GM19438 (cell line): ENCODE results near the gene MED13L.
"Not testable (repeated sequence)": the region's sequence is repeated elsewhere in the genome, so short reads cannot be mapped to it uniquely, and the experiment has no call there.

Experiments
- ATAC-seq: cut with Tn5 transposase; IDR thresholded peaks from one replicate; pipeline ENCODE4 v1.9.1; 2021; ENCODE audit warnings: low read depth; ENCODE audit not compliant: unreplicated experiment

The MED13L gene

DNA sequence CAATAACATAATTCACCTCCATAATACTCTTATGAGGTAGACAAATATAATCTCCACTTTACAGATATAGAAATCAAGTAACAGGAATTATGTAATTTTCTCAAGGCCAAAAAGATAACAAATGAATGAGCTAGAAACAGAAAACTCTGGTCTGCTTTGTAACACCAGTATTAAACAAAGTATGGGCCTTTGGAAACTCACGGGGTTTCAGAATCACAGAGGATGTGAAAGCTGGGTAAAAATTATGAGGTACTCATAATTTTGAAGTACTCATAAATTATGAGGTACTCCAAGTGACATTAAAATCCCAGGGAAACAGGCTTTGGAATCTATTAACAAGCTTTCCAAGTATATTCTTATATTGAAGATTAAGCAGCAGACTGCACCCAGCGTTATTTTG lies 140.2 kb downstream of the MED13L start:
- ATAC-seq, result no peak

GRCh38 chr12:116136340-116136739 lies 141.2 kb downstream of the MED13L start:
- ATAC-seq, result no peak

GRCh38 chr12:116135209-116135930 lies 142.1 kb downstream of the MED13L start:
- ATAC-seq, result no peak

DNA sequence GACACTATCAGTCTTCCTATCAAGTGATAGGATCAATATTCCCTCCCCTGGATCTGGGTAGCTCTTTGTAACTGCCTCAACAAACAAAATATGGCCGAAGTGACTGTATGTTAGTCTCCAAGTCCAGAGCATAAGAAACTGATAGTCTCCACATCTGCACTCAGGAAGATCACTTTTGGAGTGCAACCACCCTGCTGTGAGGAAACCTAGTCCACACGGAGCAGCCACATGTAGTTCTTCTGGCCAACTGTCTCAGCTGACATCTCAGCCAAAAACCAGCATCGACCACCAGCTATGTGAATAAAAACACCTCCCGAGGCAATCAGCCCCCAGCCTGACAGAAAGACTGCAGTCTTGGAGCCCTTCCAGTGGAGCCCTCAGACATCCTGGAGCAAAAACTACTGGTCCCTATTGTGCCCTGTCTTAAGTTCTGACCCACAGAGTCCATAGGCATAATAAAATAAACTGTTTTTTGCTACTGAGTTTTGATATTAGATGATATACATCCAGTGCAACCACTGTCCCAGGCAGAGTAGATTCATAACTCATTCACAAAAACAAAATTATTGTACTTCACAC lies 143.8 kb downstream of the MED13L start:
- no peak for ATAC-seq

DNA sequence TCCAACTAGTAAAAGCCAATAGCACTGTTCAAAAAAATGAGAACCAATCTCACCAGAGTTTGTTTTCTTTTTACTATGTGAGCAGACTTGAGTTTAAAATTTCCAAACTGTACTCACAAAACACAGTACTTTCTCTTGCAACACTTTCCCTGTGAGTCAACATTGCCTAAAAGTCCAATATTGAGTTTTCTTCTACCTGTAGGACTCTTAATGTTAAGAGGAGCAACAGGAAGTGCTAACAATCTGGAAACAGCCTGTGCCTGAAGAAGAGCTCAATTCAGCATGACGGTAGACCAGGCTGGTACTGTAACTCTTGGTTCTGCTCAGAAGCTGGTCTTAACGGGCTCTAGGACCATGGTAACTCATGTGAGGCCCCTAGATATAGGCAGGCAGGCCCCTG lies 144.3 kb downstream of the MED13L start:
- ATAC-seq, result no peak

DNA sequence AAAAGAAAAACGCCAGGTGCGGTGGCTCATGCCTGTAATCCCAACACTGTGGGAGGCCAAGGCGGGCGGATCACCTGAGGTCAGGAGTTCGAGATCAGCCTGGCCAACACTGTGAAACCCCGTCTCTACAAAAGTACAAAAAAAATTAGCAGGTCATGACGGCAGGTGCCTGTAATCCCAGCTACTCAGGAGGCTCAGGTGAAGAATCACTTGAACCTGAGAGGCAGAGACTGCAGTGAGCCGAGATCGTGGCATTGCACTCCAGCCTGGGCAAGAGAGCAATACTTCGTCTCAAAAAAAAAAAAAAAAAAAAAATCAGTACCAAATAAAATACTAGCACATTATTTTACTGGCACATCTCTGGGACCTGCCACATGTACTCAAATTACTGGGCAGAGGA lies 145.5 kb downstream of the MED13L start:
- not testable (repeated sequence) for ATAC-seq

DNA sequence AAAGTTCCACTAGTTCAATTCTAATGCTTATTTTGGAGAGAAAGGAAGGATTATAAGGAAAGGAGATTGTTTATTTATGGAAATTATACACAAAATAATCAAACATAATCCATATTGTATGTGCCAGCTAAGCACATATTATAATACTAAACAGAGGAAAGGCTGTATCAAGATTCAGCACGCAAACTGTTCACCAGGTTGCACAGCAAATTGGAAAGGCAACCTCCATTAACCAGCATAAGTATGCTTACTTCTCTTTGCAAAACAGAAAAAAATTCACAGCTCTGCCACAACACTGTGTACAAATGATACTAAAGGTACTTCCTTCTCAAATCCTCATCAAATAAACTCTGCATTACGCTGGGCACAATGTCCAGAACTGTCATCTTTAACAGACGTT lies 146.3 kb downstream of the MED13L start:
- no peak for ATAC-seq

DNA sequence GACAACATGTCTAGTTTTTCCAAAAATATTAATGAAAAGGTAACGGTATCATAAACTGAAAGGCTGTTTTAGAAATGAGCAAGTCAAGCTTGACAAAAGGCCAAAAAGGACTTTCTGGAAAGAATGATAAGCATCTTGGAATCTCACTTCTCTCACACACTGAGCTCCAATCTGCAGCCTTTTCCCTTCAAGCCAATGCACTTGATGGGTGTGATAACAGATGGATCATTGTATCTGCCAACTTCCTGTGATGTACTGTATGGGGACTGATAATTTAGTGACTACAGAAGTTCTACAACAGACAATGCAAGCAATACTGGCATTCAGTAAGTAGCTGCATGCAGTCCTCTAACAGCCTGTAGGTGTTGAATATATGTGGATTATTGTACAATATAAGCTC lies 147.1 kb downstream of the MED13L start:
- ATAC-seq, result no peak

DNA sequence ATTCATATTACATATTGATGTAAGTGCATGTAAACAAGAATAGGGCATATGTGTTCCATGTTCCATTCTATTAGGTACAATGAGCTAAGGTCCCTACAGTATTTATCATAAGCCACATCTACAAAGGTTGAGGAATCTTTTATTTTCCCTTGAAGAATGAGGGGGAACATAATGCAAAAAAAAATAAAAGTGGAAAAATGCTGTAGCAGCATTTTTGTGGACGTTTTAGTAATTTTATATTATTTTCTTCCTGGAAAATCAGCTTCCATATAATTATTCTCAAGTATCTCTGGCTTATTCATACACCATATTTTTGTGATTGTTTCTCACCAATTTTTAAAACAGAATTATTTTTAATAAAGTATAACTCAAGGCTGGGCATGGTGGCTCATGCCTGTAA lies 148.7 kb downstream of the MED13L start:
- ATAC-seq, result no peak

GRCh38 chr12:116127859-116128258 lies 149.6 kb downstream of the MED13L start:
- ATAC-seq, result no peak

DNA sequence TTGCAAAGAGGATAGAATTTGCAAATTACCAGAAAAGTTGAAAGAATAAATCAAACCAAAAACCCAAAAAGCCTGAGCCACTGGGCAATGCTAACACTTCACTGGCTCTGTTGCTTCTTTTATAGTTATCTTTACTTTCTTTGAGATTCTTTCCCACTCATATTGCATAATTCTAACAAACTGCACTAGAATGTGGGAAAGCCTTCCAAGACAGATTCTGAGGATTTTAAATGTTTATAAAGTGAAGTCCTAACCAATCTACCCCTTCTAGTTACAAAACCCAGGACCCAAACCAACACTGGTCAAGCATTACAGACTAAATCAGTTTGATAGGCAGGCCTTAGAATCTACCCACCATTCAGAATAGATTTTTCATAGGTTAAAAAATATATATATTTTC lies 150.9 kb downstream of the MED13L start:
- ATAC-seq, result no peak

GRCh38 chr12:116125956-116126566 lies 151.4 kb downstream of the MED13L start:
- no peak for ATAC-seq

GRCh38 chr12:116125084-116125483 lies 152.4 kb downstream of the MED13L start:
- no peak for ATAC-seq

GRCh38 chr12:116123451-116124258 lies 153.8 kb downstream of the MED13L start:
- no peak for ATAC-seq

DNA sequence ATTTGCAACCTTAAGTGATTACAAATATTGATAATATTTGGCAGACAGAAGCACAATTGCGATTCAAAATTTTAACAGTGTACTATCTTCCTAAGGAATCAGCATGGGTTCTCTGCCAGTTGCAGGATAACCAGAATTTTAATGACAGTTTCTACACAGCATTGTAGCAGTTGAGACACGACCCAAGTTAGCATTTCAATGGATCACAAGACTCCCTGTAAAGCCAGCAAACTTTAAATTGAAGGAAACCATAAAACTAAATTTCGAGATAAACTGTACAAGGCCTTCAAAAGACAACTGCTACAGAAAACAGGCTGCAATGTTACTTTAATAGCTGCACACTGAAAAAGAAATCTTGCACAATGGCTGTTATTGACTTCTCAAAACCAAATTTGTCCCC lies 154.9 kb downstream of the MED13L start:
- no peak for ATAC-seq

DNA sequence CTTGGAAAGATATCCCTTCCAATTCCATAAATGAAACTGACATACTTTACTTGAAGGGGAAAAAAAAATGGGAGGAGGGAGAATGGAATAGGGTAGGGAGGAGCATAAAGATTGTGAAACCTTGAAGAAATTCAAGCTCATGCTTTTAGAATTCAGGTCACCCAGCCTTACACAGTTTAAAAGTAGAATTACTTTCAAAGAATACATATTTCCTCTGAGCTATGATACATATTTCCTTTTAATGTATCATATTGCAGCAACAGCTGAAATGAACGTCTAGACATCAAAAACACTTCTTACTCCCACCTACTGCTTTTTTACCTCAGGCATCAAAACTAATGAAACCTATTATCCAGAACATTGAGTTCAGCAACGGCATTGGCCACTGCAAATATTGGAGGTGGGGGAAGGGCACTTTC lies 156.0 kb downstream of the MED13L start:
- no peak for ATAC-seq

GRCh38 chr12:116116650-116117424 lies 160.7 kb downstream of the MED13L start:
- no peak for ATAC-seq

GRCh38 chr12:116113398-116114130 lies 163.9 kb downstream of the MED13L start:
- no peak for ATAC-seq

DNA sequence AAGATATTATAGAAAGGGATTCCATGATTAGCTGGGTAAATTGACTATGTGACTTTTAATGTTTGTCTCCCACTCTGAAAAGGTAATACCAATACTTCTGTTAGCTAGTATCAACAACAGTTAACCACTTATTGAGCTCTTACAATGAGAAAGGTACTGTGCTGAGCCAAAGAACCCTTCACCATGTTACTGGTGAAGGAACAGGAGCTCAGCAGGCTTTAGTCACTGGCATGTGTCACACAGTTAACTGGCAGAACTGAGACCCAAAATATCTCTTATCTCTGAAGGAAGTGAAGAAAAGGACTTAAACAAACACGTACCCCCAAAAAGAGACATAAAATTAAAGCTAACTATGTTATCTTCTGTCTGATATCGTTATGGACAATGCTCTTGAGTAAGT lies 170.6 kb downstream of the MED13L start:
- ATAC-seq, result no peak
